ENCODE results near the gene DHRS13. TPM values are rescaled to one million over a fixed set of nuclear protein-coding genes. Genes with fewer than 3 reads are reported as not detected.
A peak's percentile ranks its signal among the peaks of the same experiment; 100 is the strongest.
"Not testable (repeated sequence)": the region's sequence is repeated elsewhere in the genome, so short reads cannot be mapped to it uniquely, and the experiment has no call there.

DHRS13 gene
- total RNA-seq, 4 donors from 2014 or later, result 0.25 to 3.7 (median 2.4) TPM

DNA sequence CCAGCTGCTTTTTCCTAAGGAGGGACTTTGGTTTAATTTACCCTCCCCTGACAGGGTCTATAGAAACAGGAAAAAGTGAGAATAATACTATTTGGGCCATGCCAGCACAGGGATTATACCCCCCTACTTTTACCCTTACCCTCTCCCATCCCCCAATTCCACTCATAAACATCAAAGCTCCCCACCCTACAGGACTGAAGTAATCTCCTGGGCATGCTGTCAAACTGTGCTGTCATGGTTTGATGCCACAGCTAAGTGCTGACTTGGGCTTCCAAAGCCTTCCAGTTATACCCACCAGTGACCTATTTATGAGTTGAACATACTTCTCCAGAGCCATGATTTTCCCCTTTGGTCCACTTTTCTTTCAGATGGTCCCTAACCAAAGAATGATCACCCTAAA is 35.7 kb upstream of the DHRS13 start:
- H3K4me1 ChIP-seq, result peaks cover 75 to 83% of the 10 kb centered on the region in 2 donors
- intact Hi-C loops (cut with DNase I; ENCODE audit: low total_unique reads), result no loop called here
- H3K36me3 ChIP-seq, result no peaks in the 10 kb centered on the region
- H3K9me3 ChIP-seq, result no peaks in the 10 kb centered on the region
- H3K27me3 ChIP-seq, result no peaks in the 10 kb centered on the region
- peak; percentile 48 to 70 for ATAC-seq
- DNase-seq, result peak; percentile 46 to 77
- H3K4me3 ChIP-seq, result peak overlapping the region in 2 of 4 donors; percentile 2 to 17
- TF ChIP-seq, protein P1, sequence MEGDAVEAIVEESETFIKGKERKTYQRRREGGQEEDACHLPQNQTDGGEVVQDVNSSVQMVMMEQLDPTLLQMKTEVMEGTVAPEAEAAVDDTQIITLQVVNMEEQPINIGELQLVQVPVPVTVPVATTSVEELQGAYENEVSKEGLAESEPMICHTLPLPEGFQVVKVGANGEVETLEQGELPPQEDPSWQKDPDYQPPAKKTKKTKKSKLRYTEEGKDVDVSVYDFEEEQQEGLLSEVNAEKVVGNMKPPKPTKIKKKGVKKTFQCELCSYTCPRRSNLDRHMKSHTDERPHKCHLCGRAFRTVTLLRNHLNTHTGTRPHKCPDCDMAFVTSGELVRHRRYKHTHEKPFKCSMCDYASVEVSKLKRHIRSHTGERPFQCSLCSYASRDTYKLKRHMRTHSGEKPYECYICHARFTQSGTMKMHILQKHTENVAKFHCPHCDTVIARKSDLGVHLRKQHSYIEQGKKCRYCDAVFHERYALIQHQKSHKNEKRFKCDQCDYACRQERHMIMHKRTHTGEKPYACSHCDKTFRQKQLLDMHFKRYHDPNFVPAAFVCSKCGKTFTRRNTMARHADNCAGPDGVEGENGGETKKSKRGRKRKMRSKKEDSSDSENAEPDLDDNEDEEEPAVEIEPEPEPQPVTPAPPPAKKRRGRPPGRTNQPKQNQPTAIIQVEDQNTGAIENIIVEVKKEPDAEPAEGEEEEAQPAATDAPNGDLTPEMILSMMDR (IDR thresholded peaks at IDR 0.05 in 4 of 5, conservative IDR thresholded peaks at IDR 0.05 in 1 of 5), result no peak
- TF ChIP-seq POLR2A (IDR thresholded peaks at IDR 0.05), result no peak
- in situ Hi-C loops (cut with MboI; ENCODE audit: low sequenced_read_pairs in 4 of 4), result no loop called here
- peak overlapping the region; percentile 80 to 97 (median 96) for H3K27ac ChIP-seq

DNA sequence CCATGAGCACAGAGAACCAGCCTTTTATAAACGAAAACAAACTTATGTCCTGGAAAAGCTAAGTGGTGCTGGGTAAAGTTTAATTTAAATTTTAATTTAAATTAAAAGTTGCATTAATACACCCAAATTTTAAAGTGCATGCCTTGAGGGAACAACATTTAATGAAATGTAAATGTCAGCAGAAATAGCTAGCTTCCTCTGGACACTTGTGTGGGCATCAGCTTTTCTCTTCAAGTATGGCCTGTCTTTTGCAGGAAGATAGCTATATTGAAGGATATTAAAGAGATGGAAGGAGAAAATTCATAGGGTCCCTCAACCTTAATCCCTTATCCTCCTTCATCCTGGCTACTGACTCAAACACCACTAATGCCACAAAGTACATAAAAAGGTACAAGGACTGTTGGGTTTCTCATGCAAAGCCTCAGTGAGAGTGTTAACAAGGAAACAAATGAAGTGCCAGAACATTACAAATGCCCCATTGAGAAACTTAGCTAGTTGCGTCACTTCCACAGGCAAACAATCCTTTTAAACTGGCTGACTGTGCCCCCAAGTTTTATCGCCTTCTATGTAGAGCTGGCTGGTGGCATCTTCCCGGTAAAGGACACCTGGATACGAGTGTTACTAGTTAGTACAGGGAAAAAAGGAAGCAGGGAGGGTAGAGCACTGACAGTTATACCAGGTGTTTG is 34.3 kb upstream of the DHRS13 start:
- peaks cover 69 to 71% of the 10 kb centered on the region in 2 donors for H3K4me1 ChIP-seq
- intact Hi-C loops (cut with DNase I; ENCODE audit: low total_unique reads), result no loop called here
- ATAC-seq, result peak; percentile 53 to 65

DNA sequence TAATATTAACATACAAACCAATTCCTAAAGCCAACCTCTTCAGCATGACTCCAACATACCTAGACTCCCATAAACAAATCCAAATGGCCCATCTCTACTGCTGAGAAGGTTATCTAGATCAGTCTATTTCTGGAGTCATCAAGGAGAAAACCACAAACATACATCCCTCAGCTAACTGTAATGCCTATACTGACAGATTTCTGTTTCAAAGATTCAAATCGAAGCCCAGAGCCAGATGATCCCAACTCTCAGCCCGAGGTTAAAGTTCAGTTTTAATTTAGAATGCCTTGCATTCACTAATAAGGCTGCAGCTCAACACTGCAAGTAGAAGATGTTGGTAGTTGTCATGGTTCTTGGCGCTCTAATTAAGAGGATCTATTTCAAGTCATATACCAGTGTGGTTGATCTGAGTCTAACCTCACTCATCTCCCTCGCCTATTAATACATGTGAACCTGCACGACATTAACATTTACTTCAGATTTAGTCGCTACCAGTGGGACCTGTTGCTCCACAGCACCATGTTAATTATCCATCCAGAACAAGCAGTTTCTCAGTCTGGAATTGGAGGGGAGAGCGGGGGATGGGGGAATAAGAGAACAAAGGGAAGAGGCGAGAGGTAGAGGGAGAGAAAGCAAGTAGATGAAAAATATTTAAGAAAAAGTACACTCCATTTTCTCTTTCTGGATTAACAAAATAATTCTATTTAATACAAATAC is 33.0 kb upstream of the DHRS13 start:
- no peaks in the 10 kb centered on the region for H3K9me3 ChIP-seq
- TF ChIP-seq, protein P1 (IDR thresholded peaks at IDR 0.05 in 4 of 5, conservative IDR thresholded peaks at IDR 0.05 in 1 of 5), result no peak
- TF ChIP-seq POLR2A (IDR thresholded peaks at IDR 0.05), result no peak
- ATAC-seq (no peak), DNase-seq (no peak)
- peaks cover 65 to 67% of the 10 kb centered on the region in 2 donors for H3K4me1 ChIP-seq
- in situ Hi-C loops (cut with MboI; ENCODE audit: low sequenced_read_pairs in 4 of 4), result no loop called here
- peak overlapping the region; percentile 80 to 97 (median 96) for H3K27ac ChIP-seq
- H3K36me3 ChIP-seq, result no peaks in the 10 kb centered on the region
- no peak overlapping the region for H3K4me3 ChIP-seq
- H3K27me3 ChIP-seq, result no peaks in the 10 kb centered on the region
- intact Hi-C loops (cut with DNase I; ENCODE audit: low total_unique reads), result no loop called here

More for the DNA sequence above, 34.3 kb upstream of the DHRS13 start:
- in situ Hi-C loops (cut with MboI; ENCODE audit: low sequenced_read_pairs in 4 of 4), result no loop called here
- no peak for DNase-seq
- no peak for TF ChIP-seq POLR2A (IDR thresholded peaks at IDR 0.05)
- TF ChIP-seq, protein P1 (IDR thresholded peaks at IDR 0.05 in 4 of 5, conservative IDR thresholded peaks at IDR 0.05 in 1 of 5), result no peak
- Histone ChIP-seq H3K36me3 (no peaks in the 10 kb centered on the region), H3K4me3 (no peak overlapping the region), H3K9me3 (no peaks in the 10 kb centered on the region), H3K27me3 (no peaks in the 10 kb centered on the region), H3K27ac (peak overlapping the region; percentile 80 to 97 (median 96))

DNA sequence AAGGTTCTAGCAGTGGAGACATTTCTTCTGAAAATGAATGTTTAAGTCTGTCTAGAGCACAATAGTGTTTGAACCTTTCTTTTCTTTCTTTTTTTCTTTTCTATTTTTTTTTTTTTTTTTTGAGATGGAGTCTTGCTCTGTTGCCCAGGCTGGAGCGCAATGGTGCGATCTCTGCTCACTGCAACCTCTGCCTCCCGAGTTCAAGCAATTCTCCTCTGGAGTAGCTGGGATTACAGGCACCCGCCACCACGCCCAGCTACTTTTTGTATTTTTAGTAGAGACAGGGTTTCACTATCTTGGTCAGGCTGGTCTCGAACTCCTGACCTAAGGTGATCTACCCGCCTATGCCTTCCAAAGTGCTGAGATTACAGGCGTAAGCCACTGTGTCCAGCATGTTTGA is 31.6 kb upstream of the DHRS13 start:
- intact Hi-C loops (cut with DNase I; ENCODE audit: low total_unique reads); ATAC-seq; H3K27me3 ChIP-seq; in situ Hi-C loops (cut with MboI; ENCODE audit: low sequenced_read_pairs in 4 of 4); DNase-seq; H3K9me3 ChIP-seq; H3K27ac ChIP-seq; H3K4me3 ChIP-seq; H3K36me3 ChIP-seq: not testable (repeated sequence)
- H3K4me1 ChIP-seq, result peaks cover 53 to 61% of the 10 kb centered on the region in 2 donors

DNA sequence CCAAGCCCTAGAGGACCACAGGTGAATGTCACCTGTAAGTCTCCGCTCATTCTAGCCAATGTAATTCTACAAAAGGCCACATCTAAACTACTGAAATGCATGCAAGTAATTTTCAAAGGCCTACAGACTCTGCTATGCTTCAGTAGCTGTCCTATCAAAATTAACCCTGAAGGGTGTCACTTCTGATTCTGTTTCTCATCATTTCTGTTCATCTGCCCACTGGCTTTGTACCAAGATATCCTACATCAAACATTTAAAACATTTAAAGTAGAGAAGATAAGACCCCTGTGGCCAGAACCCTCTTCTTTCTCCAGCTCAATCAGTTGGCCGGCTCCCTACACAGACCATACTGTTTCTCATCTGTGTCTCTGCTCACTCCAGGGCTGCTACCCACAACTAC is 26.9 kb upstream of the DHRS13 start:
- no peak for DNase-seq
- Histone ChIP-seq H3K4me3 (no peak overlapping the region), H3K36me3 (no peaks in the 10 kb centered on the region), H3K27me3 (no peaks in the 10 kb centered on the region), H3K27ac (no peak overlapping the region), H3K4me1 (peaks cover 27% of the 10 kb centered on the region in 2 donors), H3K9me3 (no peaks in the 10 kb centered on the region)
- no peak for TF ChIP-seq POLR2A (IDR thresholded peaks at IDR 0.05)
- TF ChIP-seq, protein P1 (IDR thresholded peaks at IDR 0.05 in 4 of 5, conservative IDR thresholded peaks at IDR 0.05 in 1 of 5), result no peak
- intact Hi-C loops (cut with DNase I; ENCODE audit: low total_unique reads) (no loop called here), in situ Hi-C loops (cut with MboI; ENCODE audit: low sequenced_read_pairs in 4 of 4) (no loop called here)
- ATAC-seq, result no peak
